Mucosa of gallbladder (tissue), 1 donor: ENCODE results near the gene ADIRF. TPM values are rescaled to one million over a fixed set of nuclear protein-coding genes. Genes with fewer than 3 reads are reported as not detected.
"Not testable (repeated sequence)": the region's sequence is repeated elsewhere in the genome, so short reads cannot be mapped to it uniquely, and the experiment has no call there.

Experiments
- DNase-seq: peaks from one replicate; pipeline ENCODE4 v3.0.0-alpha.2; 2020; ENCODE audit warnings: low spot score
- total RNA-seq: library from RNA; stranded (reverse); gene quantifications from one replicate; pipeline ENCODE4 v1.2.1, GENCODE V29; 2021
- donor health status: DM: no; HTN: no; CAD: no.

Gene ADIRF
- 25.4 TPM for total RNA-seq

DNA sequence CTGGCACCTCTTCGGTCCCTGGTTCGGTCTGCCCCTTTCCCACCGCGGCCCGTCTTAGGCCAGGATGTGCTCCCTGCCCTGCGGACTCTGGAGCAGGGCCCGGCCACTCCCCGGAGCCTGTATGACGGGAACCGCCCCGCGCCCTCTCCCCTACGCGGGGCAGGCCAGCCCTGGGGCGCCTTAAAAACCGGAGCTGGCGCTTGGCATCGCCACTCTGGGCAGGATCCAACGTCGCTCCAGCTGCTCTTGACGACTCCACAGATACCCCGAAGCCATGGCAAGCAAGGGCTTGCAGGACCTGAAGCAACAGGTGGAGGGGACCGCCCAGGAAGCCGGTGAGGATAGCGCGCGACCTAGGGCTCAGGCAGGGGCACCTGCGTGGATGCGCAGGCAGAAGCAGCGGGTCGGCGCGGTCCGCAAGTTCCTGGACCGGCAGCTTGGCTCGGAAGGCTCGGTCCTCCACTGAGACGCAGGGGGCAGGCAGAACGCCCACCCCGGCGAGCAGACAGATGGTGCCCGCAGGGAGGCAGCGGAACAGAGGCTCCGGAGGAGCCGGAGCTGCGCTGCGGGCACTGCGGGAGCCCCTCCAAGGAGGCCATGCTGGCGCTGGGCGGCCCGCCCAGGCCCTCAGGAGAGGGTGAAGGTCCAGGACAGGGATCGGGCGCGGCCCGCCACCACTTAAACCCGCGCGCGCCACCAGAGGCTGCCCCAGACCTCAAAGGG lies at the start of gene ADIRF:
Gene ADIRF, plus strand, starts transcription at position 212 of the 723 bp plus-strand sequence. Its CDS starts 63 bp downstream, at position 275.
- DNase-seq = peak; percentile 19

DNA sequence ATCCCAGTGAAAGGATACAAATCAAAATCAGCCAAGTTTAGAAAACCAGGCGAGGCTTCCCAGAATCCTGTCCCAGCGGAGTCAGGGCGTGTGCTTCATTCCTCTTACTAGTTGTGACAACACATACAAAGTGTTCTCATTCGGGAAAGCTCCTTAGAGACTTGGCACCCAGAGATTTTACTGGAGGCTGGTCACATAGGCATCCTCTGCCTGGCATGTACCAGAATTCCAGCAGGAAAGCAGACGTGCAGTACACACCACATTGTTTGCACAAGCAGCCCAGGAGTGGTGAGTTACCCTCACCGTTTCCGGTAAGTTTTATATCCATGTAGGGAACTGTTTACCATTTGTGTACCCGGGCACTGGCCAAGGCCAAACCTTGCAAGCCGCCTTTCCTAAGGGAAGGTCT lies 45.7 kb upstream of the ADIRF start:
- DNase-seq = no peak

- no peak for DNase-seq
Observed at GRCh38 chr10:86929468-86930380, 38.6 kb upstream of the ADIRF start.

GRCh38 chr10:86931872-86932271 lies 36.4 kb upstream of the ADIRF start:
- DNase-seq = no peak

GRCh38 chr10:86932674-86933073 lies 35.6 kb upstream of the ADIRF start:
- DNase-seq = no peak

- not testable (repeated sequence) for DNase-seq
Observed at GRCh38 chr10:86934162-86934711, 34.0 kb upstream of the ADIRF start.

GRCh38 chr10:86936661-86937501 lies 31.4 kb upstream of the ADIRF start:
- DNase-seq = no peak

- no peak for DNase-seq
Observed at GRCh38 chr10:86937502-86938154, 30.7 kb upstream of the ADIRF start.

DNA sequence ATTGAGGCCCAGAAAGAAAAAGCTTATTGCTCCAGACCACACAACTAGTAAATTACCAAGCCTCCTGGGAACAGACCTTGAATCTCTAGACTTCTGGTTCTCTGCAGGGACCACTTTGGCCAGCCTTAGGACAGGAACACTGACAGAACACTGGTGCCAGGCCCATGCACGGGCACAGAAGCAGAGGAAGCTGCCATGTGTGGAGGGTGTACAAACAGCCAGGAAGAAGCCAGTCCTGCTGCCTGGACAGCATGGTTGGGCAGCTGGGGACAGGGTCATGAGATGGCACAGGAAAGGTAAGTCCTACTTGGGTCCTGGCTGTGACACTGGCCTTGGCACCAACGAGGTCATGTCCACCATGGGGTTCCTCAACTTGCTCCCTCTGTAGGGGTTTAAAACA lies 30.0 kb upstream of the ADIRF start:
- no peak for DNase-seq

- DNase-seq = not testable (repeated sequence)
Observed at GRCh38 chr10:86940076-86940475, 28.2 kb upstream of the ADIRF start.

GRCh38 chr10:86940677-86941076 lies 27.6 kb upstream of the ADIRF start:
- DNase-seq = no peak

DNA sequence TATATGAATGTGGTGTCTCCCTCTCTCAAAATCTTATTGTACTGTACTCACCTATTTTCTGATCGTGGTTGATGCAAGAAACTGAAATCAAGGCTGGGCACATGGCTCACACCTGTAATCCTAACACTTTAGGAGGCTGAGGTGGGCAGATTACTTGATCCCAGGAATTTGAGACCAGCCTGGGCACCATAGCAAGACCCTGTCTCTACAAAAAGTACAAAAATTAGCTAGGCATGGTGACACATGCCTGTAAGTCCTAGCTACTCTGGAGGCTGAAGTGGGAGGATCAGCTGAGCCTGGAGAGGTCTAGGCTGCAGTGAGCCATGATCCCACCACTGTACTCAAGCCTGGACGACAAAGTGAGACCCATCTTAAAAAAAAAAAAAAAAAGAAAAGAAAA lies 26.9 kb upstream of the ADIRF start:
- no peak for DNase-seq

DNA sequence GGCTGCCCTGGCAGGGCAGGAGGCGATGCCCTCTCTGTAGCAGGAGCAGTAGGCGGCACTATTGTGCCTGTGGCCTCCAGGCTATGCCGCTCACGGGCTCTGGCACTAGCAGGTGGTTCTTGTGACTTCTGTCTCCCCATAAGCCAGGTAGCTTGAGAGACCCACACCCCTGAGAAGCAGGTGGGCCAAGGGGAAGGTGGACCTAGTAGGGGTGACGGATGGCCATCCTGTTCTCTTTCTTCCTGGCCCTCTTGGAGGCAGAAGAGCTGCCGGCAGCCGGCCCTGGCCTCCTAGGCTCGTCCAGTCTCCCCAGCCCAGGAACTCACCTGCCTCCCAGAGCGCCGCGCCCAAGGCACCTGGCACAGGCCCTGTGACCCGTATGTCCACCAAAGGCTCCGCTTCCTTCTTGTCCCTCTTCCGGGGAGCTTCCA lies 26.3 kb upstream of the ADIRF start:
- DNase-seq = no peak

GRCh38 chr10:86942441-86943315 lies 25.6 kb upstream of the ADIRF start:
- no peak for DNase-seq

DNA sequence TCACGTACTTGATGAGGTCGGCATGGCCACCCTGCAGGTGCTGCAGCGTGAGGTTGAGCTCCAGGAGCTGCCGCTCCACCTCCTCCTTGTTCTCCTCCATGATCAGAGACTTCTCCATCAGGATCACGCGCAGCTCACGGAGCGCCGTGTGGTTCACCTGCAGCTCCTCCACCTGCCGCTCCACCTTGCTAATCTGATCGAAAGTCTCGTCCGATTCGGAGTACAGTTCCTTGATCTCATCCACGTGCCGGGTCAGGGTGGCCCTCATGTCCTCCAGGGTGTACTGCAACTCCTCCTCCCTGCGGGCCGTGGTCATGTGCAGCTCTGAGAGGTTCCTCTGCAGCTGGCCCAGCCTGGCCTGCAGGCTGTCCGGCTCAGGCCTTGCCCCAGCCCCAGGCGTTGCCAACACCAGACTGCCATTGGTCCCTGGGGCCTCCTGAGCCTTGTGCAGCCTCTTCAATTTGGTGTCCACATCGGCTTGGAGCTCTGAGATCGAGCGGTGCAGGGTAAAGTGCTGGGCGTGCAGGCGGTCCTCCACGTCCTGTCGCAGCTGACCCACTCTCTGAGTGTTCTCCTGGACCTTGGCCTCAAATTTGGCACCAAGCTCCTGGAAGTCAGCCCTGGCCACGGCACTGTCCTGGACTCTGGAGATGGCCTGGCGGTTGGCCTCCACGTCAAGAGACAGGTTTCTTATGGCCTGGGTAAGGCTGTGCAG lies 24.8 kb upstream of the ADIRF start:
- no peak for DNase-seq

- no peak for DNase-seq
Observed at GRCh38 chr10:86944031-86944419, 24.3 kb upstream of the ADIRF start.

DNA sequence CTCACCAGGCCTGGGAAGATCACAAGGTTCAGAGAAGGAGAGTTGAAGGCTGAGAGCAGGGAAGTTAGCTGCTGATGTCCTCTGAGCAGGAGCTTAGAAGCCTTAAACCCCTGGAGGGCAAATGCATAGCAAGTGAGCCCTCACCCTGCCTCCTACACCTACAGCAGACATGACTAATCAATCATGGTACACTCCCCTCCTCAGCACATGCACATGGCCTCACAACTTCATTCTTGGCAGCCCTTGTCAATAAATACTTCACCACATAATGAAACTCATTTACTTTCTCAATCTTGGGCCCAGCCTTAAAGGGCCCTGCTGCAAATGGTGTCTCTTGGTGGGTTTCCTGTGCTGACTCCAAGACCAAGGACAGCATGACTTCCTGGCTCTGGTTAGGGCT lies 23.8 kb upstream of the ADIRF start:
- DNase-seq = no peak

DNA sequence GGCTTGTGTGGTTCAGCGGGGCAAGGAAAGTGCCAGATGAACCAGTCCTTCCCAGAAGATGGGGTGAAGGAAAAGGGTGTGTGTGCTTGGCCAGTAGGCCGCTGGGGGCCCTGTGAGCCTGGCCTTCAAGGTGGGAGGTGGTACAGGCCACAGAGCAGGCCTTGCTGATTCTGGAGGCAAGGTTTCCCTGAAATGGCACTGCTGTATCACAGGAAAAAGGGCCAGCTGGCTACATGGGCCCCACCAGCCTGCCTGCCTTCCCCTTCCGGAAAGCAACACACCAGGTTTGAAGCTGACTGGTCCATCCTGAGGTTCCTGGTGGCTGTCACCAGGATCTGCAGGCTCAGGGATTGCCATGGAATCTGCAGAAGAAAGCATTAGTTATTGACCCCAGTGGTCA lies 23.4 kb upstream of the ADIRF start:
- DNase-seq = no peak
